HG02763 (cell line): Measurements from ENCODE around the gene FLVCR1.
"Not testable (repeated sequence)": the region's sequence is repeated elsewhere in the genome, so short reads cannot be mapped to it uniquely, and the experiment has no call there.

ENCODE experiments used
- ATAC-seq: cut with Tn5 transposase; IDR thresholded peaks from one replicate; pipeline ENCODE4 v1.9.1; 2021; ENCODE audit warnings: mild to moderate bottlenecking, moderate library complexity; ENCODE audit not compliant: unreplicated experiment

FLVCR1 gene

DNA sequence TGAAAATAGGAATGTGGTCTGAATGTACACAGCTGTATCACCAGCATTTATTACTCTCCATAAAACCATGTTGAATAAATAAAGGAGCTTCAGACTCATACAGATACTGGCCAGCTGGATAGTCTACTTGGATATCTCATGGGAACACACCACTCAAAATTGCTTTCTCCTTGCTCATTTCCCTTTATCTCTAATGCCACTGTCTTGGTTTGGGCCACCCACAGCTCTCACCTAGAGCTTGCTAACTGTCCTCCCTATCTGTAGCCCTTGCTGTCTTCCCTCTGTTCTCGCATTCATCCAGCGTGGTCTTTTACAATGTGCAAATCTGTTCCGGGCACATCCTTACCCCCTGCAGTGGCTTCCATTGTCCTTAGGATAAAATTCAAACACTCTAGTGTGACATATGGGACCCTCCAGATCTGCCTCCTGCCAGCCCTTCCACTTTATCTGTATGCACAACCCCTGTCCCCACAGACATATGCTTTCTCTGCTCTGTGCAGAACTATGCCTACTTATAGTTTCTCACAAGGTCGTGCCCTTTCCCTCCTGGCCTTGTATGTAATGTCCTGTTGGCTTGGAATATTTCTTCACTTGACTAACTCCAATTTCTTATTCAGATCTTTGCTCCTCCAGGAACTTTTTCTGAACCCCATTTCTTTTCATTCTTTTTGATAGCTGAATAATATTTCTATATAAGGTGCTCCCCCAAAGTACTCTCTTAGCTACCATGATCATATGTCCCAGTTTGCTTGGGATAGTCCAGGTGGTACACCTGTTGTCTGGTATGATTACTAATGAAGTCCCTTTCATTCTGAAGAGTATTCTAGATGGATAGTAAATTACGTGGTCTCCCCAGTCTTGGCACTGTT lies 2.9 kb downstream of the FLVCR1 start:
- ATAC-seq: no peak

DNA sequence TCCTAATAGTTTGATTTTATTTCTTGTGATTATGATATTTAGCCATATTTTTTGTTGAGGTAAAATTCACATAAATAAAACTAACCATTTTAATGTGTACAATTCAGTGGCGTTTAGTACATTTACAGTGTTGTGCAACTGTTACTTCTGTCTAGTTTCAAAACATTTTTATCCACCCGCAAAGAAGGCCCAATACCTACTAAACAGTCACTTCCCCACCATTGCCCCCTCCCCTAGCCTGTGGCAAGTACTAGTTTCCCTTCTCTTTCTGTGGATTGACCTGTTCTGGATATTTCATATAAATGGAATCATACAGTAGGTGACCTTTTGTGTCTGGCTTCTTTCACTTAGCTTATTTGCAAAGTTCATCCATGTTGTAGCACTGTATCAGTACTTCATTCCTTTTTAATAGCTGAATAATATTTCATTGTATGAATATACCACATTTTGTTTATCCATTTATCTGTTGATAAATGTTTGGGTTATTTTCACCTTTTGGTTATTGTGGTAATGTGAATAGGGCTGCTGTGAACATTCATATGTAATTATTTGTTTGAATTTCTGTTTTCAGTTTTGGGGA lies 4.1 kb downstream of the FLVCR1 start:
- ATAC-seq: no peak

DNA sequence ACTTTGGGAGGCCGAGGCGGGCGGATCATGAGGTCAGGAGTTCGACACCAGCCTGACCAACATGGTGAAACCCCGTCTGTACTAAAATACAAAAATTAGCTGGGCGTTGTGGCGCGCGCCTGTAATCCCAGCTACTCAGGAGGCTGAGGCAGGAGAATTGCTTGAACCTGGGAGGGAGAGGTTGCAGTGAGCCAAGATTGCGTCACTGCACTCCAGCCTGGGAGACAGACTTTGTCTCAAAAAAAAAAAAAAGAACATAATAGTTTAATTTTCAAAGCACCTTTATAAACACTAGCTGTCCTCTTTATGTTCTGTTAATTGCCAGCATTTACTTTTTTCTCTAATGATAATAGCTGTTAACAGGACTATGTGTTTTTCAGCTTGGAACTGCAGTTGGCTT lies 5.3 kb downstream of the FLVCR1 start:
- not testable (repeated sequence) for ATAC-seq

DNA sequence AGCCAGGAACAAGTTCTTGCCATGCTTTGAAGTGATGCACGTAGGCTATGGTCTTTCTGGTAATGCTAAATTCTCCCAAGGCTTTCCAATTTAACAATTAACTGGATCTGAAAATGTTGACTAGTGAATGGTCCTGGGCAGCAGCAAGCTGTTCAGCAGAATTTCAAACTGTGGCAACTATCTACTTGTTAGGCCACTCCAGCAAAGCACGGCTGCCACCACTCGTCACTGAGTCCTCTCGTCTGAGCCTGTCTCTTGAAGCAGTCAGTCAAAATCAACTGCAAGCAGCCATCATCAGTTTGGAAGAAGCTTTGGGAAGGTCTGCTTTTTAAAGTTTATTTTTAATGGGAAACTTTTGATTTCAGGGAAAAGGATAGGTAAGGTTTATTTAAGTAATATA lies 6.1 kb downstream of the FLVCR1 start:
- no peak for ATAC-seq

DNA sequence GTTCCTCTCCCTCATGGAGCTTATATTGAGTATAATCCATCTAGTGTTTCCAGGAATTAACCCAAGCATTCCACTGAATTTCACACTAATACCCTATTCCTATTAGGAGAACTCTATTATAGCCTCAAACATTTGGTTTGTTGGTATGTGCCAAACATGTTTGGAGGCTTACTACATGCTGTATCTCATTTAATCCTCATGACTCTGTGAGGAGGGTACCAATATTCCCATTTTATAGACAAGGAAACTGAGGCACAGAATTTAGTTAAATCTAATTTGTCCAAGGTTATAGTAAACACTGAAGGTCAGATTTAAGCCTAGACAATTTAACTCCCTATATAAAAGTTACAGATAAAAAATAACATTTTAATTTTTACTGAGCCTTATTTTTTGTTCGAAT lies 9.1 kb downstream of the FLVCR1 start:
- ATAC-seq: no peak

DNA sequence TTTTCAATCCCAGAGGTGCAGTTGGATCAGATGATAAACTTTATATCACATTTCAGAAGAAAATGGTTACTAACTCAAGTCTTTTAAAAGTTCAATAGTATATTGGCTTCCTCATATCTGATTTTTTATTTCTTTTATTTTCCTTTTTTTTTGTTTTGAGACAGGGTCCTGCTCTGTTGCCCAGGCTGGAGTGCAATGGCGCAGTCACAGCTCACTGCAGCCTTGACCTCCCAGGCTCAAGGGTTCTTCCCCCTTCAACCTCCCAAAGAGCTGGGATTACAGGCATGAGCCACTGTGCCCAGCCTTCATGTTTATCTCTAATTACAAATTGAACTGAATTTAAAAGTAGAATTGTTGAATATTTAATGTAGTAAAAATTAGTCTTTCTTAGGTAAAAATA lies 13.9 kb downstream of the FLVCR1 start:
- no peak for ATAC-seq

DNA sequence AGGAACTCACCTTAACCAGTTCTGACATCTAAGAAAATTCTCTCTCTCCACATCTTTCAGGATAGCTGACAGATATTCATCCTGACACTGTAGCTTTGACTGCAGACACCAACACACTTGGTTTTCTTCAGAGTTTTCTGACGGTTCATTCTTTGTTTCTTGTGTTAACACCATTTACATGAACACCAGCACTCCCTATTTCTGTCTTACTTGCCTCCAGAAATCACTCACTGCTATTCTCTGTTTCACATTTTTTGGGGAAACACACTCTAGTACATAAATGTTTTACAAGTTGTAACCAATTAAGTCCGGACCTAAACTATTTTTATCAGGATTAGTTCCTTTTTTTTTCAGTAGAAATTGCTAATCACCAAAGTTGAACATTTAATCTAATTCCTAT lies 15.4 kb downstream of the FLVCR1 start:
- ATAC-seq: no peak

DNA sequence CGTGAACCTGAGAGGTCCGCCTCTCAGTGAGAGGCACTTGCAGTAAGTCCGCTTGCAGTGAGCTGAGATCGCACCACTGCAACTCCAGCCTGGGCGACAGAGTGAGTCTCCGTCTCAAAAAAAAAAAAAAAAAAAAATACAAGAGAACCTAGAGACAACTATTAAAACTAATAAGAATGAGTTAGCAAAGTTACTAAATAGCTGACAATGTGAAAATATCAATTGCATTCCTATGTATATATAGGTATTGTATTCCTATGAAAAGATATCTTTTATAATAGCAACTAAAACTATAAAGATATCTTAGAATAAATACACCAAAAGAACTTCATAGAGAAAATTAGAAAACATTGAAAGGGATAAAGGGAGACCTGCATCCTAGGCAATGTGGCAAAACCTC lies 20.3 kb downstream of the FLVCR1 start:
- ATAC-seq: no peak

DNA sequence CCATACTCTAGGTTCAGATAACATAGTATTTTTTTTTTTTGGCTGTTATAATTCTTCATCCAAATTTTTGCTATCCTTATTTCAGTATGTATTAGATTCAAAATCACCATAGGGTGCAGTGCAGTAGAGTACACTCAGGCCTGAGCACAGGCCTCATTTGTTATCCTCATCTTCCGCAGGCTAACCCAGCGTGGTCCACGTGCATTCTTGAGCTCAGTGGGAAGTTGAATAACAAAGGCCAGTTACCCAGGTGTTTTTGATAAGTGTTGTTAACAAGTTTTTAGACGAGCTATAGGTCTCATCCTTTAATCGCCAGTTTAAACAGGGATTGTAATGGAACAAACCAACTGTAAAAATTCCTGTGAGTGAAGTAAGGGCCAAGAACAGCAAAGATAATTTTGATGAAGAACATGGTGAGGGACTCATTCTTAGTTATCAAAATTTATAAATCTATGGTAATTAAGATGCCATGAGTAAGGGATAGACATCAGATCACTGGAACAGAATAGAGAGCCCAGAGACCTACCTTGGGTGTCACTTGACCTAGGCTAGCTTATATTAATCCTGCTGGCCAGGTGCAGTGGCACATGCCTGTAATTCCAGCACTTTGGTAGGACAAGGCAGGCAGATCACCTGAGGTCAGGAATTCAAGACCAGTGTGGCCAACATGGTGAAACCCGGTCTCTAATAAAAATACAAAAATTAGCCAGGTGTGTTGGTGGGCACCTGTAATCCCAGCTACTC lies 22.0 kb downstream of the FLVCR1 start:
- no peak for ATAC-seq

DNA sequence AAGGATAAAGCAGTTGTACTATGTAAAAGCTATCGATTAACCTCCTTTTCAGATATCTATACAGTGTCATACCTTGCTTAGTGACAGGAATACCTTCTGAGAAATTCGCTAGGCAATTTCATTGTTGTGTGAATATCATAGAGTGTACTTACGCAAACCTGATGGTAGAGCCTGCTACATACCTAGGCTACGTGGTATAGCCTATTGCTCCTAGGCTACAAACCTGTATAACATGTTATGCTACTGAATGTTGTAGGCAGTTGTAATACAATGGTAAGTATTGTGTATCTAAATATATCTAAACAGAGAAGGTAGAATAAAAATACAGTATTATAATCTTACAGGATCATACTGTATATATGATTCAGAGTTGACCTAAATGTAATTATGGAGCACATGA lies 26.5 kb downstream of the FLVCR1 start:
- ATAC-seq: no peak

DNA sequence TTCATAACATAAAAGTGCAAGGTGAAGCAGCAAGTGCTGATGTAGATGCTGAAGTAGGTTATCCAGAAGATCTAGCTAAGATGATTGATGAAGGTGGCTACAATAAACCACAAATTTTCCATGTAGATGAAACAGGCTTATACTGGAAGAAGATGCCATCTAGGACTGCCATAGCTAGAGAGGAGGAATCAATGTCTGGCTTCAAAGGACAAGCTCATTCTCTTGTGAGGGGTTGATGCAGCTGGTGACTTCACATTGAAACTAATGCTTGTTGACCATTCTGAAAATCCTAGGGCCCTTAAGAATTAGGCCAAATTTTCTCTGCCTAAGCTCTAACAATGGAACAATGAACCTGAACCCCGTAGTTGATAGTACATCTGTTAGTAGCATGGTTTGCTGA lies 34.0 kb downstream of the FLVCR1 start:
- no peak for ATAC-seq

DNA sequence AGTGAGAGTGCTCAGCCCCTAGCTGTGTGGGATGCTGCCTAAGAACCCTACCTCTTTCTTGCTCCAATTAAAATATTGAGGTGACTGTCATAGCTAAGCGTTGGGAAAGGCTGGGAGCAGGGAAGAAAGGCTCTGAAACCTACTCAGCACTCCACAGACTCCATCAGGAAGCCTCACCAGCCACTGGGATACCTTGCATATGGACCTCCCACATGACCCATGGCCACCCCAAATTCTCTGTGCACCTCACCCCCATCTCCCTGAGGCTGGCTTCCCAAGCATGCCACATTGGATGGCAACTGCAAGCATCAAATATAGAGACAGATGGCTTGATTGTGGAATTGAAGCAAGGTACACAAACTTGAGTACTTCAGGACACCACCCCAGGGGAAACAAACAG lies 41.8 kb downstream of the FLVCR1 start:
- no peak for ATAC-seq

DNA sequence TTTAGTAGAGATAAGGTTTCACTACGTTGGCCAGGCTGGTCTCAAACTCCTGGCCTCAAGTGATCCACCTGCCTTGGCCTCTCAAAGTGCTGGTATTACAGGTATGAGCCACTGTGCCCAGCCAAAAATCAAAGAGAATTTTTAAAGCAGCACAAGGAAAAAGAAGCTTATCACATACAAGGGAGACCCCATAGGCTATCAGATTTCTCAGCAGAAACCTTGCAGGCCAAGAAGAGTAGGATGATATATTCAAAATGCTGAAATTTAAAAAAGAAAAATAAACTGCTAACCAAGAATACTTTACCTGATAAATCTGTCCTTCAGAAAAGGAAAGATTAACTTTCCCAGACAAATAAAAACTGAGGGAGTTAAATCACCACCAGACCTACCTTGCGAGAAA lies 43.2 kb downstream of the FLVCR1 start:
- no peak for ATAC-seq

DNA sequence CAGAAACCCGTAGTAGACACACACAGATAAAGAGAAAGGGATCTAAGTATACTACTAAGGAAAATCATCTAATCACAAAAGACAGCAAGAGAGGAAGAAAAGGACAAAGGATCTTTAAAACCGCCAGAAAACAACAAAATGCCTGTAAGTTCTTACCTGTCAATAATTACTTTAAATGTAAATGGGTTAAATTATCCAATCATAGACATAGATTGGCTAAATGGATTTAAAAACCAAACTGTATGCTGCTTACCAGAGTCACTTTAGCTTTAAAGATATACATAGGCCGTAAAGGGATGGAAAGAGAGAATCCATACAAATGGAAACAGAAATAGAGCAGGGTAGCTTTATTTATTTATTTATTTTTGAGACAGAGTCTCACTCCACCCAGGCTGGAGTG lies 44.0 kb downstream of the FLVCR1 start:
- ATAC-seq: no peak

DNA sequence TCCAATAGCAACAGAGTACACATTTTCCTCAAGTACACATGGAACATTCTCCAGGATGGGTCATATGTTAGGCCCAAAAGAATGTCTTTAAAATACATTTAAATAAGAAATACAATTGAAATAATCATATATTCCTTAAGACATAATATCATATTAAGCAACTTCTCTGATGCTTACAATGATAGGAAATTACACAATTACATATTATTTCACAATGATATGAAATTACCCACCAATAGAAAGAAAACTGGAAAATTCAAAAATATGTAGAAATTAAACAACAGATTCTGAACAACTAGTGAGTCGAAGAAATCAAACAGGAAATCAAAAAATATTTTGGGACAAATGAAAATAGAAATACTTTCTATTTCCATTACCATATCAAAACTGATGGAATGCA lies 45.6 kb downstream of the FLVCR1 start:
- no peak for ATAC-seq

DNA sequence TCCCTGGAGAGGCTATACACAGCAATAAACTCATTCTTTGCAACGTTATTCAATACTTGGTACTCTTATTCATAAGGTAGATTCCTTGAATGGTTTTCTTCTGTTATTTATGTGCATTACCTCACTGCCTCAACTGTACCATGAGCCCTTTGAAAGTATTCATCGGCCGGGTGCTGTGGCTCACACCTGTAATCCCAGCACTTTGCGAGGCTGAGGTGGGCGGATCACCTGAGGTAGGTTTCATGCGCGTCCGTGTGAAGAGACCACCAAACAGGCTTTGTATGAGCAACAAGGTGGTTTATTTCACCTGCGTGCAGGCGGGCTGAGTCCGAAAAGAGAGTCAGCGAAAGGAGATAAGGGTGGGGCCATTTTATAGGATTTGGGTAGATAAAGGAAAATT lies 50.0 kb downstream of the FLVCR1 start:
- not testable (repeated sequence) for ATAC-seq

DNA sequence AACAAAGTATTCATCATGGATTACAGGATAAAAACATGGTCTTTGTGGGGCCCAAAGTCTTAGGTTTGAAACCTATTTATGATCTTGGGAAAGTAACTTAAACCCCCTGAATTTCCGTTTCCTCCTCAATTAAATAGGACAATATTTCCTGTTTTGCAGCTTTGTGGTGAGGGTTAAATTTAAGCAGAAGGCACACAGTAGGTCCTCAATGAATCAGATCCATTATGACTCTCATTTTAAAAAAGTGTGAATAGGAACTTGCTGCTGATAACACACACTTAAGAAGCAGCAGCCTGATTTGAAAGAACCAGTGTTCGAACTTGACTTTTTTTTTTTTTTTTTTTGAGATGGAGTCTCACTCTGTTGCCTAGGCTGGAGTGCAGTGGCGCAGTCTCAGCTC lies 50.9 kb downstream of the FLVCR1 start:
- no peak for ATAC-seq

DNA sequence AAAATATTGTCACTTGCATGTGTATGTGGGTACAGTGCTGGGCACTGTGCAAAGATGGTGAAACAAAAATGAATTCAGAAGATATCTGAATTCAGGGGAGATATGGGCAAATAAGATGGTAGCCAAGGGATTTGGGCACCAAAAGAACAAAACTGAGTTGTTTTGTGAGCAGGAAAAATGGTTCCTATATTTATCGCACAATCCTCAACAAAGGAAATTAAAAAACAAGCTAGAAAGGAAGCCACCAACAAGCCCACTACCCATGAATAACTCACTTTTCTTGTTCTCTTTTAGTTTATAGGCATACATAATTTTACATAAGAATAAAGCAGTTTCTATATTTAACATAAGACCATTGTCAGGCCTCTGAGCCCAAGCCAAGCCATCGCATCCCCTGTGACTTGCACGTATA lies 51.6 kb downstream of the FLVCR1 start:
- ATAC-seq: no peak

DNA sequence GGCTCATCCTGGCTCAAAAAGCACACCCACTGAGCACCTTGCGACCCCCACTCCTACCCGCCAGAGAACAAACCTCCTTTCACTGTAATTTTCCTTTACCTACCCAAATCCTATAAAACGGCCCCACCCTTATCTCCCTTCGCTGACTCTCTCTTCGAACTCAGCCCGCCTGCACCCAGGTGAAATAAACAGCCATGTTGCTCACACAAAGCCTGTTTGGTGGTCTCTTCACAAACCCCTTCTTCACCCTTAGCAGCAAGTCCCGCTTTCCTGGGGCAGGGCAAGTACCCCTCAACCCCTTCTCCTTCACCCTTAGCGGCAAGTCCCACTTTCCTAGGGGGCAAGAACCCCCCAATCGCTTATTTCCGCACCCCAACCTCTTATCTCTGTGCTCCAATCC lies 52.1 kb downstream of the FLVCR1 start:
- ATAC-seq: not testable (repeated sequence)

DNA sequence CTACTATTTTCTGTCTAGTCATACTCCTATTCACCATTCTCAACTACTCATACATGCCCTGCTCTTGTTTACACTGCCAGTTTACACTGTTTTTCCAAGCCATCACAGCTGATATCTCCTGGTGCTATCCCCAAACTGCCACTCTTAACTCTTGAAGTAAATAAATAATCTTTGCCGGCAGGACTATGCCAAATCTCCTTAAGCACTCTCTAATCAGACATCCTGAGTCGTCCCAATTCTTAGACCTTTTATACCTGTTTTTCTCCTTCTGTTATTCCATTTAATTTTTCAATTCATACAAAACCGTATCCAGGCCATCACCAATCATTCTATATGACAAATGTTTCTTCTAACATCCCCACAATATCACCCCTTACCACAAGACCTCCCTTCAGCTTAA lies 55.6 kb downstream of the FLVCR1 start:
- ATAC-seq: not testable (repeated sequence)

DNA sequence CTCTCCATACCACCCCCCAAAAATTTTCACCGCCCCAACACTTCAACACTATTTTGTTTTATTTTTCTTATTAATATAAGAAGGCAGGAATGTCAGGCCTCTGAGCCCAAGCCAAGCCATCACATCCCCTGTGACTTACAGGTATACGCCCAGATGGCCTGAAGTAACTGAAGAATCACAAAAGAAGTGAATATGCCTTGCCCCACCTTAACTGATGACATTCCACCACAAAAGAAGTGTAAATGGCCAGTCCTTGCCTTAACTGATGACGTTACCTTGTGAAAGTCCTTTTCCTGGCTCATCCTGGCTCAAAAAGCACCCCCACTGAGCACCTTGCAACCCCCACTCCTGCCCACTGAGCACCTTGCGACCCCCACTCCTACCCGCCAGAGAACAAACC lies 56.0 kb downstream of the FLVCR1 start:
- not testable (repeated sequence) for ATAC-seq

DNA sequence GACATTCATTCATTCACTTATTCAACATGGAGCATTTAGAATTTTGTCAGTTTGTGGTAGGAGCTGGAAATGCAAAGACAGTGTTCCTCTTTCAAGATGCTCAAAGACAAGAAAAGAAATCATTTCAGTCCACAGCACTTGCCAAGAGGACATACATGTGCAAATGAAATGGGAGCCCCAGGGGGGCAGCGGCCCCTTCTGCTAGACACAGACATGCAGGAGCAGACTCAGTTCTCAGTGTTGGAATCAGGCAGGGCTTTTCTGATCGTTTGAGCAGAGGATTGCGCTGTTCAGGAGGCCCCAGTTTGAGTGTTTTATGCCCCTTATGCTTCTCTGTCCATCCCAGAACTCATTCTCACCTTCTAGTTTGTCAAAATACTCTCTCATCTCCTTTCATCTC lies 56.7 kb downstream of the FLVCR1 start:
- ATAC-seq: no peak
